MM.1S (cell line): ENCODE data around the gene COL13A1.

ENCODE experiments used
- DNase-seq: peaks from one replicate; pipeline ENCODE4 v3.0.0-alpha.2; 2015
- H2AFZ ChIP-seq: fragments of 300-600 bp; sonication (generic); 2 replicates; pipeline ENCODE4 v1.6.0; 2016; ENCODE audit warnings: antibody characterized with exemption, low read length
- H3F3A ChIP-seq: fragments of 300-600 bp; sonication (generic); 2 replicates; pipeline ENCODE4 v1.6.1; 2016; ENCODE audit warnings: mild to moderate bottlenecking, antibody characterized with exemption, low read length, moderate library complexity, mixed read lengths; ENCODE audit not compliant: insufficient read depth
- H3K27ac ChIP-seq: fragments of 300-600 bp; sonication (generic); 2 replicates; pipeline ENCODE4 v1.5.1; 2016; ENCODE audit warnings: mild to moderate bottlenecking, low read length
- H3K27me3 ChIP-seq: fragments of 300-600 bp; sonication (generic); replicated peaks from 2 replicates; pipeline ENCODE4 v1.6.0; 2016; ENCODE audit warnings: low read length; ENCODE audit not compliant: insufficient read depth
- H3K36me3 ChIP-seq: fragments of 300-600 bp; sonication (generic); replicated peaks from 2 replicates; pipeline ENCODE4 v1.6.1; 2016; ENCODE audit warnings: mild to moderate bottlenecking, low read length, mixed read lengths; ENCODE audit not compliant: insufficient read depth
- H3K4me1 ChIP-seq: fragments of 300-600 bp; sonication (generic); 2 replicates; pipeline ENCODE4 v1.6.1; 2016; ENCODE audit warnings: low read length, mixed read lengths
- H3K4me2 ChIP-seq: fragments of 300-600 bp; sonication (generic); 2 replicates; pipeline ENCODE4 v1.6.0; 2016; ENCODE audit warnings: low read depth, low read length
- H3K4me3 ChIP-seq: fragments of 300-600 bp; sonication (generic); 2 replicates; pipeline ENCODE4 v1.5.1; 2016; ENCODE audit warnings: low read length, mixed read lengths
- H3K79me2 ChIP-seq: fragments of 300-600 bp; sonication (generic); 2 replicates; pipeline ENCODE4 v1.6.1; 2016; ENCODE audit warnings: mixed run types, low read length, mixed read lengths
- H3K9ac ChIP-seq: fragments of 300-600 bp; sonication (generic); 2 replicates; pipeline ENCODE4 v1.6.1; 2016; ENCODE audit warnings: low read length, mixed read lengths
- H3K9me2 ChIP-seq: fragments of 300-600 bp; sonication (generic); replicated peaks from 2 replicates; pipeline ENCODE4 v1.6.1; 2016; ENCODE audit warnings: mild to moderate bottlenecking, low read length, mixed read lengths; ENCODE audit not compliant: insufficient read depth
- H3K9me3 ChIP-seq: fragments of 300-600 bp; sonication (generic); replicated peaks from 2 replicates; pipeline ENCODE4 v1.6.1; 2016; ENCODE audit warnings: mild to moderate bottlenecking, low read length, mixed read lengths; ENCODE audit not compliant: insufficient read depth
- H4K20me1 ChIP-seq: fragments of 300-600 bp; sonication (generic); 2 replicates; pipeline ENCODE4 v1.6.1; 2016; ENCODE audit warnings: mild to moderate bottlenecking, low read length, moderate library complexity, mixed read lengths; ENCODE audit not compliant: insufficient read depth
- EZH2 ChIP-seq: fragments of 300-600 bp; sonication (generic); optimal IDR thresholded peaks from 2 replicates; pipeline ENCODE3; 2017; ENCODE audit warnings: low read depth, mild to moderate bottlenecking, antibody characterized with exemption, low read length, mixed read lengths
- EZH2phosphoT487 ChIP-seq: fragments of 300-600 bp; sonication (generic); IDR thresholded peaks from 2 replicates; pipeline ENCODE4 v1.6.1; 2018; ENCODE audit warnings: antibody characterized with exemption, low read length
- TF ChIP-seq, protein P1 (sequence below): fragments of 300-600 bp; sonication (generic); IDR thresholded peaks from 2 replicates; pipeline ENCODE4 v1.5.1; 2016; ENCODE audit warnings: antibody characterized with exemption, low read length, mixed read lengths

COL13A1 gene

DNA sequence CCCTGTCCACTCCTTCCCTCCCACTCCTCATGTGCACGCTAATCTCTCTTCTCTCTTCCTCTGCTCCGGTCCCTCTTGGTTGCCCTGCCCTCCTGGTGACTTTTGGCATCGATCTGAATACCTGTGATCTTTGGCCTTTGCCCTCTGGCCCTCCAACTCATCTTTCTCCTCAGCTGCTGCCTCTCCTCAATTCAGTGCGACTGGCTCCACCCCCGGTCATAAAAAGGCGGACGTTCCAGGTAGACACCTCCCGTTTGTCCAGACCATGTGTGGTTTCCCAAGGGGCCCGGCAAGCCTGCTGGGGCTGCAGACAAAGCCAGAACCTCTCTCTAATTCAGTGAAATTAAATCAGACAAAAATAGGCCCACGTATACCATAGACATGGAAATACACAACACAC is 96.8 kb downstream of the COL13A1 start:
- no peak for DNase-seq
- no peaks in the 10 kb centered on the region for H3K79me2 ChIP-seq
- H3K4me3 ChIP-seq = no peak overlapping the region
- H2AFZ ChIP-seq = no peak overlapping the region
- no peaks in the 10 kb centered on the region for H4K20me1 ChIP-seq
- H3K36me3 ChIP-seq = no peaks in the 10 kb centered on the region
- H3K9ac ChIP-seq = no peak overlapping the region
- H3K27ac ChIP-seq = no peak overlapping the region
- no peaks in the 10 kb centered on the region for H3K9me3 ChIP-seq
- TF ChIP-seq EZH2 (no peak), EZH2phosphoT487 (no peak)
- TF ChIP-seq, protein P1, sequence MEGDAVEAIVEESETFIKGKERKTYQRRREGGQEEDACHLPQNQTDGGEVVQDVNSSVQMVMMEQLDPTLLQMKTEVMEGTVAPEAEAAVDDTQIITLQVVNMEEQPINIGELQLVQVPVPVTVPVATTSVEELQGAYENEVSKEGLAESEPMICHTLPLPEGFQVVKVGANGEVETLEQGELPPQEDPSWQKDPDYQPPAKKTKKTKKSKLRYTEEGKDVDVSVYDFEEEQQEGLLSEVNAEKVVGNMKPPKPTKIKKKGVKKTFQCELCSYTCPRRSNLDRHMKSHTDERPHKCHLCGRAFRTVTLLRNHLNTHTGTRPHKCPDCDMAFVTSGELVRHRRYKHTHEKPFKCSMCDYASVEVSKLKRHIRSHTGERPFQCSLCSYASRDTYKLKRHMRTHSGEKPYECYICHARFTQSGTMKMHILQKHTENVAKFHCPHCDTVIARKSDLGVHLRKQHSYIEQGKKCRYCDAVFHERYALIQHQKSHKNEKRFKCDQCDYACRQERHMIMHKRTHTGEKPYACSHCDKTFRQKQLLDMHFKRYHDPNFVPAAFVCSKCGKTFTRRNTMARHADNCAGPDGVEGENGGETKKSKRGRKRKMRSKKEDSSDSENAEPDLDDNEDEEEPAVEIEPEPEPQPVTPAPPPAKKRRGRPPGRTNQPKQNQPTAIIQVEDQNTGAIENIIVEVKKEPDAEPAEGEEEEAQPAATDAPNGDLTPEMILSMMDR = no peak
- H3K9me2 ChIP-seq = no peaks in the 10 kb centered on the region
- no peak overlapping the region for H3K4me2 ChIP-seq
- no peaks in the 10 kb centered on the region for H3K4me1 ChIP-seq
- H3K27me3 ChIP-seq = peaks cover 68% of the 10 kb centered on the region
- no peaks in the 10 kb centered on the region for H3F3A ChIP-seq

GRCh38 chr10:69898941-69899340 is 97.2 kb downstream of the COL13A1 start:
- H3K9me2 ChIP-seq = no peaks in the 10 kb centered on the region
- no peaks in the 10 kb centered on the region for H3K79me2 ChIP-seq
- H3K4me2 ChIP-seq = no peak overlapping the region
- H3K9me3 ChIP-seq = no peaks in the 10 kb centered on the region
- H3F3A ChIP-seq = no peaks in the 10 kb centered on the region
- H3K4me3 ChIP-seq = no peak overlapping the region
- no peak overlapping the region for H3K9ac ChIP-seq
- no peak for DNase-seq
- no peak for TF ChIP-seq EZH2phosphoT487
- TF ChIP-seq, protein P1 = no peak
- no peak for TF ChIP-seq EZH2
- no peaks in the 10 kb centered on the region for H4K20me1 ChIP-seq
- H2AFZ ChIP-seq = no peak overlapping the region
- H3K4me1 ChIP-seq = no peaks in the 10 kb centered on the region
- peaks cover 64% of the 10 kb centered on the region for H3K27me3 ChIP-seq
- H3K36me3 ChIP-seq = no peaks in the 10 kb centered on the region
- H3K27ac ChIP-seq = no peak overlapping the region

DNA sequence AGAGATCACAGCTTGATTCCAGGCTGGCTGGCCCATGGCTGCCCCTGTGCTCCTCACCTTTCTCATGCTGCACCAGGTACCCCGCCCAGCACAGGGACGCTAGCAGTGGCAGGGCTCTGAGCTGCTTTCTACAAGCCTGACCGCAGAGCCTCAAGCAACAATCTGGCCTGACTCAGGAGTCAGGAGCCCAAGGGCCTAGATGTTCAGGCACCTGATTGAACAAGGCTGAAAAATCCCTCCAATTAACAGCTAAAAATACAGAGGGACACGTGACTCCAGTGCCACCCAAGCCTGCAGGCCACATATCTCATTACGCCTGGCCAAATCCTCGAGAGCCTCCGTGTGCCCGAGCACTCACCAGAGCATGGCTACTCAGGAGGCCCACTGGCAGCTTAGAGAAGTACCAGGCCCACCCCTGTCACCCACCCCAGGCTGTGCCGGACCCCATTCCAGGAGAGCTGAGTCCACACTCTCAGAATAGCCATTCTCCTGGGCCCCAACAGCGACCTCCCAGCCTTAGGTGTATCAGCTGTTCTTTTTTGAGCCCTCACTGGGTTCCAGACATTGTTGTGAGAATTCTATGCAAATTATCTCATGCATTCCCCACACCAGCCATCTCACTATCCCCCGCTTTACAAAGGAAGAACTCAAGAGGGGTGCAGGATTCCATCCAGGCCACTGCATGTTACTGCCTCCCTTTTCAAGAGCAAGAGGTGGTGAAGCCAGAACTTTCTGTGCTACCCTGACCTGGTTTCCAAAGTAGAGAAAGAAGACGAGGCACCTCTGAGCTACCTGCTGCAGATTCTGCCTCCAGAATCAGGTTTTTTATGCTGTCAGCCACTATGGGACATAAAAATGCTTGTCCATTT is 98.3 kb downstream of the COL13A1 start:
- Histone ChIP-seq H3F3A (no peaks in the 10 kb centered on the region), H3K27me3 (peaks cover 56% of the 10 kb centered on the region), H2AFZ (no peak overlapping the region; the same call in 1 of the 2 replicates), H3K9me2 (no peaks in the 10 kb centered on the region), H3K9me3 (no peaks in the 10 kb centered on the region), H3K79me2 (no peaks in the 10 kb centered on the region), H3K27ac (no peak overlapping the region), H3K36me3 (no peaks in the 10 kb centered on the region), H3K9ac (no peak overlapping the region), H3K4me2 (no peak overlapping the region), H3K4me1 (no peaks in the 10 kb centered on the region), H4K20me1 (no peaks in the 10 kb centered on the region), H3K4me3 (no peak overlapping the region)
- DNase-seq = no peak
- TF ChIP-seq EZH2phosphoT487 = no peak
- TF ChIP-seq EZH2 = no peak
- TF ChIP-seq, protein P1 = no peak
